Cerebellar nuclear complex (tissue), 1 donor: ENCODE measurements around the gene RNLS.

ENCODE experiments used
- DNase-seq, 2 experiments: peaks; one replicate each; lab custom pipeline; 2025; lab: John Stamatoyannopoulos, UW

RNLS gene

DNA sequence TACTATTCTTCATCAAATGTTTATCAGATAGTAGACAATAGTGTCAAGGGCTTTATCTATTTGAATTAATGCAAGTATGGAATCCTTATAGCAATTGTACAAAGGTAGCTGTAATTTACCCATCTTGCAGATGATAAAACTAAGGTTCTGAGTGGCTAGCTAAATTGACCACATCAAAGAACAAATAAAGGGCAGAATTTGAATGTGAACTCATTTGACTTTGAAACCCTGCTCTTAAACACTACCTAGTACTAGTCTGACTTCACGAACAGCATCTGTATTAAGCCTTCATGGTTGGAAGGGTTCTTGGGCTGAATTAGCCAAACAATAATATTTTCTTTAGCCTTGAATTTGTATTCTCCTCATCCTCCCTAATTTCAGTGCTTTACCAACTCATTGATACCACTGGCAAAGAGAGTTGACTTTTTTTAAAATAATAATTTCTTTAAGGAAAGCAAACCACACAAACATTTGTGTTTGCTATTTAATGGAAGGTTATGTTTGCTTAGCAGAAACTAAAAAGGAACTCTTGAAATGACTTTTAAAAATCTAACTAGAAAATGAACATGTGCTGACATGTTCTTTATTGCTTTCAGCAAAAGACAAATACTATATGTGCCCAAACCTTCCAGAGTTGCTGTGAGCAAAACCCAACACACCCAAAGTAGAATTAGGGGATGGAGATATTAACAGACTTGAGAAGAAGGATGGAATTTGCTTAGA, 322.6 kb downstream of the RNLS start:
- no peak for DNase-seq

DNA sequence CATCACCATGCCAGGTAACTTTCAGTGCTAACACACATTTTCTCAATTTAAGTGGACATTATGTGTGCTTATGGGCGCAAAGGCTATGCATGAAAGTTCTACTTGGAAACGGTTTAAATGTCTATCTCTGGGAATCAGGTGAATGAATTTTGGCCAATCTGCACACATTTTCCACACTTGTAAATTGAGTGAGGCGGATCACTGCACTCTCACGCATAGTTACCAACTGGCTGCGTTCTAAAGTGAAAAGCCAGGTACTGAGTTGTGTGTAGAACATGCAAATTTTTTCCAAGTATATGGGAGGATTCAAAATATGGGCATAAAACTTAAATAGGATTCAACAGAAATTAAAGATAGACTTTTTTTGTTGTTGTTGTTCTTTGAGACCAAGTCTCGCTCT, 323.7 kb downstream of the RNLS start:
- no peak for DNase-seq

DNA sequence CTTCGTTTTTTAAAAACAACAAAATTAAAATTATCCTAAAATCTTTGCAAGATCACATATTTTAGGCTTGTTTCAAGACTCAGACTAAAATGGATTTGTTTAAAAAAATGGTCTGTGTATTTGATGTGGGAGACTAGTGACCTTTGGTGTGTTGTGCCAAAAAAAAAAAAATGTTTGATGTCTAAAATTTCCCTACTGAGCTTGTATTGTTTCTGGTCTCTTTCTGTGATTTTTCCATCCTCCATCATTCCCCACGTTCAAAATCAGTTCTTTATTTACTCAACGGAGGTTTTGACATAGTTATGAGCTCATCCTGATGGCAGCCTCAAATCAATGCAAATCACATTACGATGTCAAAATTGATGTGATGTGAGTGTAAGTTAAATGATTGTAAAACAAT, 326.2 kb downstream of the RNLS start:
- DNase-seq, result no peak

DNA sequence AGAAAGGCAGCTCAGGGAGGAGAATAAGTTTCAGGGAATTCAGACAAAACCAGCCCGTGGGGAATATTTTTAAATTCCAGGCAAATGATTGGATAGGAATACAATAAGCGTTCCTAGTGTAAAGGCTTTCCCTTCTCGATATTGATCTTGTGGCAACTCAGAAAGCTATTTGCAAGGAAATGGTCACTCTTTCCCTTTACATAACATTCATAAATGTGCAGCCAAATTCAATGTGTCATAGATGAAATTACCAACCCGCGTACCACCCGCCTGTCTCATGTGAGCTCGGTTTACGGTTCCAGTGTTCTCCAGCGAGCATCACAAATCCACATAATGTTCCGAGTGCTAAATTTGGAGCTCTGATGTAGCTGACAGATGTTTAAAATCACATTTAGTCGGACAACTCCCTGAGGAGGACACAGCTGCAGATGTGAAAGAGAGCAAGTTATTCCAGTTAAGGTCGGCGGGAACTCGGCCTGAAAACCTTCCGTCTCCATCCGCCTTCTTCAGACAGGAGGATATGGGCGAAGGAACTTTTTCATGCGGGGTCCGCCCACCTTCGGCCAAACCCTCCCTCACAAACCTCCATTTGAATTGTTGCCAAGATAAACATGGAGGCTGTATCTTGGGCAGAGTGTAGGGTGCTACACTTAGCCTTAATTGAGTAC, 327.0 kb downstream of the RNLS start:
- DNase-seq, result no peak

DNA sequence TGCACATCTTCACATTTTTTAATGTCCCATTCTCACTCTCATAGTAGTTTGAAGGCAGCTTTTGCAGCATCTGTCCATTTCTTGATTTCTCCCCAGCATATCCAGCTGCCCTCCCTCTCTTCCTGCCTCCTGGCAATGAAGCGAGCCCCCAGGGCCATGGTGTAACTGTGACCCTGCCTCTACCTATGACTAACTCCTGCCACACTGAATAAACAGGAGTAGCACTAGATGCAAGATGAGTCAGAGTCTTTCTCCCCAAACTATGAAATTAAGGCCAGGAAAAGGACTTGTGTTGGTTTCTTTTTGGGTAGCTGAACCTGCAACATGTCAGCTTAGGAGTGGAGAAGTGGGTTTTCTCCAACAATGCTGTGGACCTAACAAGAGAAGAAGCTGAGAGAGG, 329.0 kb downstream of the RNLS start:
- DNase-seq, result no peak

DNA sequence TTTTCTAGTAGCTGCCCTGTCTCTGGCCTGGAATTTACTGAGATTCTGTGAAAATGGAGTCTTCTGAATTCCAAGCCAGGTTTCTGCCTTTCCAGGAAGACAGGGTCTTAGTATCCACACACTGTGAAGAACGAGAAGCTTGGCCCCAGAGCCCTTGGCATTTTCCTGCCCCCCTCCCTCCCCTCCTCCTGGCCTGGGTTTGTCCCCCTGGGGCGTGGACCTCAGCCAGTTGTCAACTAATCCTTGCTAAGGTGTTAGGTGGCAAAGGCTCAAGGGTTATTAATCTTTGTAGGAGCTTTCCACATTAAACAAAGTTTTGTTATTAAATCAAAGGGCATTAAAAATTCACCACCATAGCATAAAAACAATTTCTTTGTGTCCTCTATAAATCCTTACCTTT, 329.5 kb downstream of the RNLS start:
- DNase-seq, result no peak

DNA sequence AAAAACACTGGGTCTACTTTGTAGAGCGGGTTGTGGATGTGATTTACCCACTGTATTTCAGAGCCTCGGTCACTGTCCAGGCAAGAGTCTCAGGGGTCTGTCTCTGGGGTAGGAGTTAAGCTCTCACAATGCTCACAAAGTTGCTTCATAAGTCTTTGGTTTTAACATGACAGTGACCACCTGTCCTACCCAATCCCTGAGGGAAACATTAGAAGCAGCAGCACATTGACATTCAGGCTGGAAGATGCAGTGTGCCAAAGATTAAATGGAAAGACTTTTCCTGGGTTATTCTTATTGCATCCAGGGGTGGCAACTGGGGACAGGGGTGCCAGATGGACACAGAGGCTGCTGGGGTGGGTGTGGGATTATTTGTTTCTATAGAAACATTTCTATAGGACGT, 330.0 kb downstream of the RNLS start:
- DNase-seq, result no peak

DNA sequence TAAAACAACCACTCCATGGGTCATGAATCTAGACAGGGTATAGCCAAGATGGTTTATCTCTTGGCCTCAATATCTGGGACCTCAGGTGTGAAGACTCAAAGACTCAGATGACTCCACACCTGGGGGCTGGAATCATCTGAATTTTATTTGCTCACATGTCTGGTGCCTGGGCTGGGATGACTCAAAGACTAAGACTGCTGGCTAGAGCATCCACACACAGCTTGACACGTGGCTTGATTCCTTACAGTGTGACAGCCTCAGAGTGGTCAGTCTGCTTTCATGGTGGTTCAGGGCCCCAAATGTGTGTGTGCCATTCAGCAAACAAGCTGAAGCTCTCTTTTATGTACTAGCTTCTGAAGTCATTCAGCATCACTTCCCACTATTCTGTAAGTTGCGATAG, 333.7 kb downstream of the RNLS start:
- no peak for DNase-seq

DNA sequence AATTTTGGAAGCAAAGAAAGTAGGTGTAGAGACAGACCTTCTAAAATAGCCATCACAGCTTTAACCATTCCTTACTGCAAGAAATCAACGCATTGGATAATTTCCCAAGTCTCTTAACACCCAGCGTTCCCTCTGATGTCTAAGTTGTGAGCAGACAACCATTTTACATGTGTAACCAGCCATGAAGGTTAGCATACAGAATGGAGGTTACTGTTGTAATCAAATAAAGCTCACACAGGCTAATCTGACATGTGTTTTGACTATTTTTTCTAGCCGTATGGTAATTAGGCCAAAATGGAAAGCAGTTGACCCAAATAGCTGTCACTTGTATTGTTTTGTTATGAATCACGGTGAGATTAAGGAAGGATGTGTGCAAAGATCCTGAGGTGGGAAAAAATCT, 336.4 kb downstream of the RNLS start:
- DNase-seq, result no peak

DNA sequence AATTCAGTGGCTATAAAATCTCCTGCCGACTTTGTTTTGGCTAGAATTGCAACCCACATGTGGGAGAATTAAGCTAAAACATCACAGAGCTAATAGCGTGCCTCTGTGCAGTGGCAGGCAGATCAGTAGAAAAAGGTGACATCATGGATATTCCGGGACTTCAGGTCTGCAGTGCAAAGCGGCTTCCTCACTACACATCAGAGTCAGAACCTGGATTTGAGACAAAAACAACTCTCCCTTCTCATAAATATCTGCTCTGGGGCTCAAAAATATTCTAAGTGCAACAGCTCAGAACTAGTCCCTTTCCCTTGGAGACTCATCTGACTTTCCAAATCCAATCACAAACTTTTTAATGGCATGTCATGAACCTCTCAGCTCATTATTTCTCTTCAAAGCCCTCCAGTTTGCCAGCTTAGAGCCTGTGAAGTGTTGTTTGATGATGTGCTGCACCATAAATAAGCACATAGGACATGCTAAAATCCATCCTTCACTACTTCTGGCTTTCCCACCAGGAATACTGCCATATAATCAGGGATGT, 337.1 kb downstream of the RNLS start:
- DNase-seq, result peak; percentile 34 to 71

DNA sequence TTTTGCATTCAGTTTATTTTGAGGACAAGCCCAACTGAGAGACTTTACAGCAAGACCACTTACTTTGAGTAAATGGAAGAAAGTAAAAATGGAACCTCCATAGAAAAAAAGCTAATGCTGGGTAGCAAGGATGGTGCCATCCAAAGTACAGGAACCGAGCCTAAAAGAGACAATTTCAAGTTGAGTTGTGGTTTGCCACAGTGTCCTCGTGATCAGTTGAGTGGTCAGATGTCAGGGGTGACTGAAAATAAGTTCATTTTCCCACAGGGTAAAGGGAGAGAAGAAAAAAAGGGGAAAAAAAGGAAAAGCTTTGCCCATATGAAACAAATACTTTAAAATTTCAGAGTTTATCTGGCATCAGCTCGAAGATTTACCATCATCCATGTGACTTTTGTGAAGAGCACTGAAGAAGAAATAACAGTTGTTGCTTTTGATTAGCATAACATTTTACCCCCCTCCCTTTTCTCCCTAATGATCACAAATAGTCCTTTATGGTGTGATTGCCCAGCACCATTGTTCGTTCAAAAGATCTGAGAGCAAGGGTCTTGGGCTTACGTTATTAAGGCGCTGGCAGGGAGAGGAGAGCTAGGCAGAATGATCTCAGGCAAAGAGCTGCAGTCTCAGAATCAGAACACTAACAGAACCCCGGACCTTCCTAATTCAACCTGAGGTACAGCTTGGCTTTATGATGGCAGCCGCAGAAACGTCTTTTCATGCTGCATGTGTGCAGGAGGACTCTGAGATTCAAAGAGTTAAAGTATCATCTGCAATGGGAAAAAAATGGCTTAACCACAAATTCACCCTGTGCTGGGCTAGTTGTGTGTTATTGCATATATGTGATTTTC, 338.1 kb downstream of the RNLS start:
- no peak for DNase-seq

DNA sequence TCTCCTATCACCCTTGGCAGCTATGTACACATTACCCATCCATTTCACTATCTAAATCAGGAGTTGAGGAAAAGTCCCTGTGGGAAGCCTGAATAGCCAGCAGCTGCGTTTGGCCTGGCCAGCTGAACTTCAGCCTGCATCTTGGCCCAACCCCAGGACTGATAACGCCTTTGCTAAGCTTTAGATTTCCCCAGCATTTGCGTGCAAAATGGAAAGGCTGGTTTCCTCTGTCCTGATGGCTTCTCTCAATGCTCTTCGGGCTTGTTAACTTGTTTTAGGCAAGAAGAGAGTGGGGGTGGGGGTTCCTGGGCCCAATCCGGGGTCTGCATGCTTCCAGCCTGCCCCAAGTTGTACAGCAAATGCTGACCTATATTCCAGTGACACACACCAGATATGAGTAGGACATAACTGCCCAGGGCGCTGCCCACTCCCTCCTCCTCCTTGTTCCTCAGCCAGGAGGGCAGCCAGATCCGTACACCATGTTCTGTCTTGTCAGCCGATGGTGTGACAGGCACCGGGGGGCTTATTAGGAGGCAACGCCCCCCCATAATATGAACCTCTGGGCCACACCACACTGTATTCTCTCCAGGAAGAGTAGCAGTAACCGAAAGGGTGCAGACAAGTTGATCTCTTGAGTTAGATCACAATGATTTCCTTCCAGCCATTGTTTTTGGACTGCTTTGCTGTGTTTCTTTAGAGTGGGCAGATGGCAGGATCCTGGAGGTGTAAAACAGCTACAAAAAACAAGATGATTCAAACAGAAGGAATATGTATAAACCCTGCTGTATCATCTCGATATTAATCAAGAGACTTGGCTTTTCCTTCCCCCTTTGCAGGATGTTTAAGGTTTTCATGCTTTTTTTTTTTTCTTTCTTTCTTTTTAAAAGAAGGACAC, 339.0 kb downstream of the RNLS start:
- DNase-seq, result peak; percentile 52 to 89

DNA sequence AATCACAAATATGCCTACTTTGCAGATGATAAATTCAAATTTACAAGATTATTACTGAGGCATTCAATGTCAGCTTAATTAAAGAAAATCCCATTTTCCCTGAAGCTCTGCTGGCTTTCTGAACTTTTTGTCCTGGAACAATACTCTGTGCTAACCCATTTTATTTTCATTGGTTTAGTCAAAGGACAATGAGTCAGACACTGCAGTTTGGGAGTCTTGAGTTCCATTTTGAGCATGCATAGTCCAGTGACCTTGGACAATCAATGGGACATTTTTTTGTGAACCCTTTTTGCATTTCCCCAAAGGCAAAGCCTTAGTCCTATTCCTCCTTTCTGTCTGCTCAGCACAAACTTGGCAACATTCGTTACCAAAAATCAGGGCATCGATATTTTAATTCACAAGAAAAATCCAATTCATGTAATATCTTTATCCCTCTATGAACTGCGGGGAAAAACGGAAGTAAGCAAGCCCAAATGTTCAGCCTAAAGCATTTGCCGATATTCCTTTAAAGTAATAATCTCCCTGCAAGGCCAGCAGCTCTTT, 339.8 kb downstream of the RNLS start:
- DNase-seq, result no peak

DNA sequence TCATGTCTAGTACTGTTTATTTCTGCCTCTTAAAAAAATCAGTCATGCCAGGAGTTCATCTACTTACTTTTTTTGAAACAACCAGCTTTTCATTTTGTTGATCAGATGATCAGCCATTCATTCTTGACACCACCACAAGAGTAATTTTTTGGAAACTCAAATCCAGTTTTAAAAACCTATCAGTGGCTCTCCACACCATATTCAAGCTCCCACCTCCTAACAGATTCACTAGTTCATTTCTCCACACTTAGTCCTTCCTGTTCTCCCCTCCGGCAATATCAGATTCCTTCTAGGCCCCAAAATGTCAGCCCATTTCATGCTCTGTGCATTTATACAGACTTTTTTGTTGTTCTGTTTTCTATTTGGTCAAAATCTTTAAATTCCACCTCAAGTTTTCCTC, 341.6 kb downstream of the RNLS start:
- DNase-seq, result no peak

DNA sequence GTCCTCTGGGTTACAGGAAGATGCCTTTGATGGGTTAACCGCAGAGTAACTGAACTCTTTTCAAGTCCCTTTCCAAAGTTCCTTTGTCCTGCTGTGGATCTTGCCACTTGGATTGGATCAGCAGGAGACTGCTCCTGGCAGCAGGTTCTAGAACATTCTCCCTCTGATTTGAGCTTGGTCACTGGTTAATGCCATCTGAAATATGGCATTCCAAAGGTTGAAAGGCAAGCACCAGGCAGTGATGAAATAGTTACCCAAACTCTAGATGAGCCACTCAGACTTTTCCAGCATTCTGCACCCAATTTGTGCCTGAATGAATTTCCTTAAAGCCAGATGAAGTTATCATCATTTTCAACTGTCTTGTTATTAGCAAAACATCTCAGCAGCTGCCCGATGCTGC, 343.9 kb downstream of the RNLS start:
- DNase-seq, result no peak

DNA sequence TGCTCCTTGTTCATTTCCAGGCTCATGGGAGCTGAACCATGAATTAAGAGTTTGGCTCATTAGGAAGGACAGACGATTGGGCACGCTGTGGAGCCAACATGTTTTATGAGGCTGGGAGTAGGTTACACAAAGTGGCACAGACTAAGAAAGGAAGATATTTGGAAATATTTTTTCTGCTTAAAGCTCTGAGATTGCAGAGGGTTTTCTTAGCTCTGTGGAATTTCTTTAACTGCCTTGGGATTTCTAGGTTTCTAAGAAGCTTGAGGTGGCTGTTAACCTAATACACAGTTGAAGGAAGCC, 344.6 kb downstream of the RNLS start:
- DNase-seq, result peak in 1 of 2 experiments; percentile 14

DNA sequence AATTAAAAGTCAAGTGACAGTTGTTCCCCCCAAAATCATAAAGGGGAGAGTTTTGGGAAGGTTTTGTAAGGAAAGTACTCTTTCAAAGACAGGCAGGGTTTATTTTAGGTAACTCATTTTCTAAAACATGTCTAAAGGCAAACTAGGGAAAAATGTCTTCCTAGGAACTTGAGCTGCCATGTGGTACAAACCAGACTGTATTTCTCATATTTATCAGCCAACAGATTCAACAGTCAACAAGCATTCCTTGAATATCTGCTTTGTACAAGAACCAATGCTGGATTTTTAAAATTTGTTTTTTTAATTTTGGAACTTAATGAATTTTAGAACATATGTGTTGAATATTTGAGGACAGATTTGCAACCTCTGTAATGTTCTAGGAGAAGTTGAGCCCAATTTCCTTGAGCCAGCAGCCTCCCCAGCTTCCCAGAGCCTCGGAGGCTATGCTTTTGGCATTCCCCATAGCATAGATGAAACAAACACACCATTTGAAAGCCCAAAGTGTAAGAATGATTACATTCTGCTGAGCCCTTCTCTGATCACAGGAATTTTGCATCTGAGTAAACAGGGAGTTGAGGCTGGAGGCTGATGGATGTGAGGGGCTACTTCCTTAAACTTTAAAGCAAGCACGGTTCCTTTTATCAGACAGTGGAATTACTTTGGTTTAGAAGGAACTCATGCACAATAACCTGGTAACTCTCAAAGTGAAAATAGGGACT, 345.1 kb downstream of the RNLS start:
- no peak for DNase-seq

DNA sequence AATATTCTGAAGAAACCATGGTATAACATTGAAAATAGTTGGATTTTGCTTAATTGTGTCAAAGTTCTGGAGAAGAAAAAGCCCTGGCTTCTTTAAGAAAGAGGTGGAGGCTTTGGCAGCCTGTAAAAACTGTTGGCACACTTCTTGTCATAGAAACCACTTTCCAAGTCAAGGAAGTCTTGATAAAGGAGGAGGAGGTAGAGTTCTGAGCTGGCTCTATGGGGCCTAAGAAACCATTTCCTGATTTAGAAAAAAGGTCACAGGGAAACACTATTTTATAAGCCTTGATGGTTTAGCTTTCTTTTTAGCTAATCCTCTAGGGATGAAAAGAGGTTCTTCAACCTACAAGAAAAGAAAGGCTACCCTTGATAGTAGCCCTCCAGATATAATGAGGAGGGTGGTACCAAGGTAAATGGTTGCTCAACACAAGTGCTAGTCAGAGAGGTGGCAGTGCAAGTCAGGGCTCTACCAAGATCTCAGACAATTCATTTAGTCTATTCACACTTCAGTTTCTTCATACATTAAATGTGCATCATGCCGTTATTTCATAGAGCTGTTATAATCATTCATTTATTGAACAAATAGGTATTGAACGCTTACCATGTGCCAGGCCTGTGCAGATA, 346.9 kb downstream of the RNLS start:
- DNase-seq, result no peak

DNA sequence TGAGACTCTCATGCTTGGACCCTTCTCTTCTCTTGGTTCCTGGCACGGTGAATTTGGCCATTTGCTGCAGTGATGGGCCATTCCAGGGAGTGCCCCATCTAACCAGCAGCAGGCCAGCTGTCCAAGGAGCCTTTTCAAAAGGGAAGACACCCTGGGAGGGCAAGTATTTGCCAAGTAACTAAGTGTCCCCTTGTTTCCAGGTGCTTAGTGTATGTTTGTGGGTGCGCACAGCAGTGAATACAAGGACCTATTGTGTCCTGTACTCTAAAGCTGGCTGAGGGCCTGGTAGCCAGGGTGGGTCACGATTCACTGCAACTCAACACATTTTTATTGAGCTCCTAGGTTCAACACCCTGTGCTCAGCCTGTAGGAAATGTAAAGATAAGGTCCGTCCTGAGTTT, 348.8 kb downstream of the RNLS start:
- DNase-seq, result no peak

DNA sequence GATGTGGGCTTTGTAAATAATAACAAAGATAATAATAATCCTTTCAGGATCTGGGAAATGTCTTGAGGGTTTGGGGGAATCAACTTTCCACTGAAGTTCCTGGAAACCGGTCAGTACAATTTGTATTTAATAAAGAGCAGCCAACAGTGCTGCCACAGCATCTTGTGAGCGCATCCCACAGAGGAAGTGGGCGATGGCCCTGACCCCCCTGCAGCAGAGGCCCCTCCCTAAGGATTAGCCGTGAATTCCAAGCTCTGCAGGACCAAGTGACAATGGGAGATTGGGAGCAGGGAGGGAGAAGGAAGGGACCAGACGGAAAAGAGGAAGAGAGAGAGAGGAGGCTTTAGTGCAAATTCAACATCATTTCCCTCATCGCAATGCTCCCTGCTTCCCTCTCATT, 349.2 kb downstream of the RNLS start:
- no peak for DNase-seq
